ENCODE results near the gene GALNT9. TPM values are rescaled to one million over a fixed set of nuclear protein-coding genes. Genes with fewer than 3 reads are reported as not detected.

GALNT9 gene
- total RNA-seq, 6 experiments from 2014 or later, result not detected

DNA sequence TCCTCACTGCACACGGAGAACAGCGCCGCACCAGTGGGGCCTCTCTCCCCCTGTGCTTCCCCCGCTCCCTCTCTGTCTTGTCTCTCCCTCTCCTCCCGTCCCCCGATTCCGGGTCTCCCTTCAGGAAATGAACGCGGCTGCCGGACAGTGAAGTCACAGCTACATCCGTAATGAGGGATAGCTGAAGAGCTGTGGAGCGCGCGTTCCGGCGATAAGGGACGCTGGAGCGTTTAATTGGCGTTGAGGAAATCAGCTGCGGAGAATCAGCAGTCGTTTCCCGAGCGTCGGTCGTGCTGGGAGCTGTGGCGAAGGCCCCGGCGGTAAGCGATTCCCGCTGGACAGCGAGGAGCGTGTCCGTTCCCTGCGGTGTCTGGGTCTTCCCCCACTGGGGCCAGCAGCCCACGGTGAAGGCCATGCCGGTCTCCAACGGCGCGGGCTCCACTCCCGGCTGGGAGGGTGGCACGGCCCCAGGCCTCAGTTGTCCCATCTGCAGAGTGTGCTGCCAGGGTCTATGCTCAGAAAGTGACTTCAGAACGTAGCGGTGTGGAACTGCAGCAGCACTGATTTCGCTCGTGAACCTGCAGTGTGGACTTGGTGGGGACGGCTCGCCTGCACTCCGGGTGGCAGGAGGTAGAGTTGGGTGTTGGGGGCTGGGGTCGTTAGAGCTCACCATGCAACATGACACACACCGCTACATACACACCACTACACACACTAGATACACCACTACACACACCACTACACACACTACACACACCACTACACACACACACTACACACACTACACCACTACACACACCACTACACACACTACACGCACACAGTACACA, 174.2 kb downstream of the GALNT9 start:
- intact Hi-C loops (cut with DNase I), result loop anchor here (10.0 kb wide), 2 partner anchors 60 to 250 kb away; no protein-coding TSS in a partner anchor
- DNase-seq, result peak in 1 of 3 donors; percentile 19

DNA sequence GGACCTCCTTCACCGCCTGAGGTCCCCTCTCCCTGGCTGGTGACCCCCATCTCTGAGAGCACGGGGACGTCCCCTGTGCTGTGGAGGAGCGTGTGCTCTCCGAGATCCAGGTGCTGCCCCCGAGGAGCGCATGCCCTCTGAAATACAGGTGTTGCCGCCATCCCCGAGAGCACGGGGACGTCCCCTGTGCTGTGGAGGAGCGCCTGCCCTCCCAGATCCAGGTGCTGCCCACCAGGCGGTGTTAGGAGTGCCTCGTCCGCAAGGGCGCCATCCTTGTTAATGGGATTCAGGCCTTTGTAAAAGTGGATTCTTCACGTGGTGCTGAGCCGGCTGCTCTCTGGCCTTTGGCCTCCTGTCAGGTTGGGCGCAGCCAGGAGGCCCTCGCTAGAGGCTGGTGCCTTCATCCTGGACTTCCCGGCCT, 175.0 kb downstream of the GALNT9 start:
- peak; percentile 8 to 18 (median 11) for ATAC-seq
- H3K4me3 ChIP-seq, result no peak overlapping the region
- no peaks in the 10 kb centered on the region for H3K36me3 ChIP-seq
- no peaks in the 10 kb centered on the region for H3K27me3 ChIP-seq
- 17% methylated on average over 1 of the region's 21 CpGs for WGBS (ENCODE audit: insufficient coverage, low coverage, low lambda C conversion rate, missing lambda C conversion rate)
- H3K9me3 ChIP-seq, result no peaks in the 10 kb centered on the region
- H3K4me1 ChIP-seq, result peaks cover 0 to 4% (median 0%) of the 10 kb centered on the region in 4 donors
- no peak overlapping the region for H3K27ac ChIP-seq
- TF ChIP-seq, protein P1, sequence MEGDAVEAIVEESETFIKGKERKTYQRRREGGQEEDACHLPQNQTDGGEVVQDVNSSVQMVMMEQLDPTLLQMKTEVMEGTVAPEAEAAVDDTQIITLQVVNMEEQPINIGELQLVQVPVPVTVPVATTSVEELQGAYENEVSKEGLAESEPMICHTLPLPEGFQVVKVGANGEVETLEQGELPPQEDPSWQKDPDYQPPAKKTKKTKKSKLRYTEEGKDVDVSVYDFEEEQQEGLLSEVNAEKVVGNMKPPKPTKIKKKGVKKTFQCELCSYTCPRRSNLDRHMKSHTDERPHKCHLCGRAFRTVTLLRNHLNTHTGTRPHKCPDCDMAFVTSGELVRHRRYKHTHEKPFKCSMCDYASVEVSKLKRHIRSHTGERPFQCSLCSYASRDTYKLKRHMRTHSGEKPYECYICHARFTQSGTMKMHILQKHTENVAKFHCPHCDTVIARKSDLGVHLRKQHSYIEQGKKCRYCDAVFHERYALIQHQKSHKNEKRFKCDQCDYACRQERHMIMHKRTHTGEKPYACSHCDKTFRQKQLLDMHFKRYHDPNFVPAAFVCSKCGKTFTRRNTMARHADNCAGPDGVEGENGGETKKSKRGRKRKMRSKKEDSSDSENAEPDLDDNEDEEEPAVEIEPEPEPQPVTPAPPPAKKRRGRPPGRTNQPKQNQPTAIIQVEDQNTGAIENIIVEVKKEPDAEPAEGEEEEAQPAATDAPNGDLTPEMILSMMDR (IDR thresholded peaks at IDR 0.05), result no peak
- no peak for TF ChIP-seq POLR2A (IDR thresholded peaks at IDR 0.05)
- DNase-seq, result peak in 2 of 3 donors; percentile 20 to 42
- intact Hi-C loops (cut with DNase I), result loop anchor here (10.0 kb wide), 2 partner anchors 60 to 250 kb away; no protein-coding TSS in a partner anchor

More for the DNA sequence above, 174.2 kb downstream of the GALNT9 start:
- Histone ChIP-seq H3K4me3 (no peak overlapping the region), H3K9me3 (no peaks in the 10 kb centered on the region), H3K27me3 (no peaks in the 10 kb centered on the region), H3K36me3 (no peaks in the 10 kb centered on the region), H3K4me1 (peaks cover 0 to 4% (median 0%) of the 10 kb centered on the region in 4 donors), H3K27ac (no peak overlapping the region)
- TF ChIP-seq POLR2A (IDR thresholded peaks at IDR 0.05), result no peak
- TF ChIP-seq, protein P1 (IDR thresholded peaks at IDR 0.05), result no peak
- WGBS (ENCODE audit: insufficient coverage, low coverage, low lambda C conversion rate, missing lambda C conversion rate), result 90% methylated on average over 23 of the region's 51 CpGs
- no peak for ATAC-seq

DNA sequence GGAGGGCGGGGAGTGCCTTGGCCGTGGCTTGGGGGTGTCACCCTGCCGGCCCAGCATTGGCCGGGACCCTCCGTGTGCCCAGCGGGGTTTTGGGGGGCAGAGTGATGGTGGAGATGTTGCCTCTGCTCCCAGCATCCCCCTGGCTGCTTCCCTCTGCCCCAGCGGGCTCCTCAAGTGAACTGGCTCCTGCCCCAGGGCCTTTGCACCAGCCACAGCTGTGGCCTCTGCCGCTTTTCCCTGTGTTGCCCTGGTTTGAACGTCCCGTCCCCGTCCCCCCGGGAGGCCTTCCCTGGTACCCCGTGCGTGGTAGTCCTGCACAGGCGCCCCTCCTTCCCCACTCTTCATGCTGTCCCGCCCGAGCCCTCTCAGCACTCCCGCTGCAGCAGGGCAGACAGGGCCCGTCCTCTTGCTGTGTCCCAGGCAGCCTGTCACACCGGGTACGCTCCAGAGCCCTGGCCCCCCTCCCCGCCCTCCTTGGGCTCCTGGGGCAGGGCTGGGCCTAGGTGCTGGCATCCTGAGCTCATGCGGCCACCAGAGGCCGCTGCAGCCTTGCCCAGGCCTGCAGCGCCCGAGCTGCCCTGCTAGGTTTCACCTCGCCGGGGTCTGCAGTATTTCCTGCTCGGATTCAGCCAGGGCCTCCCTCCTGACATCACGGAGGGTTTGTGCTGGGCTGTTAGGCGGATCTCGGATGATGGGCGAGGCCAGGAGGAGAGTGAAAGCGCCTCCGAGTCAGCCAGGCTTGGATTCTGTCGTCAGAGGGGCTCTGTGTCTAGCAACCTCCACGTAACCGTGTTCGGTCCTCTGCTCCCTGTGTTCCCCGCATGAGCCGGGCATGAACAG, 175.7 kb downstream of the GALNT9 start:
- DNase-seq, result peak in 2 of 3 donors; percentile 61 to 62
- no peak overlapping the region for H3K4me3 ChIP-seq
- peaks cover 0 to 4% (median 0%) of the 10 kb centered on the region in 4 donors for H3K4me1 ChIP-seq
- H3K27ac ChIP-seq, result no peak overlapping the region
- intact Hi-C loops (cut with DNase I), result loop anchor here (10.0 kb wide), 2 partner anchors 61 to 251 kb away; no protein-coding TSS in a partner anchor
- H3K36me3 ChIP-seq, result no peaks in the 10 kb centered on the region
- ATAC-seq, result peak; percentile 89 to 94 (median 94)
- WGBS (ENCODE audit: insufficient coverage, low coverage, low lambda C conversion rate, missing lambda C conversion rate), result 50% methylated on average over 13 of the region's 41 CpGs
- H3K9me3 ChIP-seq, result no peaks in the 10 kb centered on the region
- H3K27me3 ChIP-seq, result no peaks in the 10 kb centered on the region
- no peak for TF ChIP-seq POLR2A (IDR thresholded peaks at IDR 0.05)
- TF ChIP-seq, protein P1 (IDR thresholded peaks at IDR 0.05), result peak; percentile 84 to 92 (median 89)

DNA sequence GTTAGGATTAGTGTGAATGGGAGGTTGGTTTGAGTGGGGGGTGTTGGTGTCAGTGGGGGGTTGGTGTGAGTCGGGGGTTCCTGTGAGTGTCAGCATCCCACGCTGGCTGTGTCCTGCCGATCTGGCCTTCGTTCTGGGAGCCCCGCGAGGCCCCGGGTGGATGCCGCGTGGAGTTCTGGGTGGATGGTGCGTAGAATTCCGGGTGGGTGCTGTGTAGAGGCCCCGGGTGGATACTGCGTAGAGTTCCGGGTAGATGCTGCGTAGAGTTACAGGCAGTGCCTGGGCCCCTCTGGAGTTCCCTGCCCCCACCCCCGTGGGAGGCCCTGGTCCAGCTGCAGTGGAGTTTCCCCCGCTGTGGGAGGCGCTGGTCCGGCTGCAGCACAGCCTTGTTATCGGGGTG, 176.4 kb downstream of the GALNT9 start:
- WGBS (ENCODE audit: insufficient coverage, low coverage, low lambda C conversion rate, missing lambda C conversion rate), result 93% methylated on average over 11 of the region's 20 CpGs
- peak in 2 of 3 donors; percentile 11 to 52 for DNase-seq
- ATAC-seq, result no peak
- no peaks in the 10 kb centered on the region for H3K9me3 ChIP-seq
- H3K36me3 ChIP-seq, result peaks cover 0 to under 1% (median 0%) of the 10 kb centered on the region in 4 donors
- no peak overlapping the region for H3K4me3 ChIP-seq
- H3K27ac ChIP-seq, result no peak overlapping the region
- intact Hi-C loops (cut with DNase I), result loop anchor here (10.0 kb wide), 2 partner anchors 62 to 252 kb away; no protein-coding TSS in a partner anchor
- peaks cover 0 to 4% (median 0%) of the 10 kb centered on the region in 4 donors for H3K4me1 ChIP-seq
- H3K27me3 ChIP-seq, result no peaks in the 10 kb centered on the region
- no peak for TF ChIP-seq POLR2A (IDR thresholded peaks at IDR 0.05)
- TF ChIP-seq, protein P1 (IDR thresholded peaks at IDR 0.05), result no peak

All from right lobe of liver (tissue), 6 donors.